GM12892 (cell line): ENCODE measurements around the gene SPDYE16.
"Not testable (repeated sequence)": the region's sequence is repeated elsewhere in the genome, so short reads cannot be mapped to it uniquely, and the experiment has no call there.

Source experiments
- POLR2A ChIP-seq: IDR thresholded peaks from 2 replicates; pipeline ENCODE4 v1.6.1; 2011; ENCODE audit warnings: low read depth, low read length, control low read depth
- TAF1 ChIP-seq: IDR thresholded peaks from 2 replicates; pipeline ENCODE4 v1.6.1; 2011; ENCODE audit warnings: low read depth, mild to moderate bottlenecking, control low read depth, low read length, borderline replicate concordance

DNA sequence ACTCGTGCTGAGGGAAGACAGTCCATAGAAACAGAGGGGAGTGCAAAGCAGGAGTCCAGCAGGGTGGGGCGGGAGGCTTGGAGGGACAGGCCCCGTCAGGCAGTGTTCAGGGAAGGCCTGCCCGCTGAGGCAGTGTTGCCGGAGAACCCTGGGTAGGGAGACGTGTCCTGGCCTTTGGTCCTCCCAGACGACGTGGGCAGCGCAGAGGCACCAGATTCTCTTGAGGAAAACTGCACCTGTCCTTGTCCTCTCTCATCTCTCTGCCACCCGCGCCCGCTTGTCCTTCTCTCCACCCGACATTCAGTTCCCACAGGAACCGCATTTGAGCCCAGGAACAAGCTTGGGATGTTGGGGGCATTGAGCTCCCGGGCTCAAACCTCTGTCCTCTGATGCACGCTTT is 47.4 kb downstream of the SPDYE16 start:
- TF ChIP-seq POLR2A, TAF1: not testable (repeated sequence)
